ENCODE data around the gene DPF3.

DPF3 gene

DNA sequence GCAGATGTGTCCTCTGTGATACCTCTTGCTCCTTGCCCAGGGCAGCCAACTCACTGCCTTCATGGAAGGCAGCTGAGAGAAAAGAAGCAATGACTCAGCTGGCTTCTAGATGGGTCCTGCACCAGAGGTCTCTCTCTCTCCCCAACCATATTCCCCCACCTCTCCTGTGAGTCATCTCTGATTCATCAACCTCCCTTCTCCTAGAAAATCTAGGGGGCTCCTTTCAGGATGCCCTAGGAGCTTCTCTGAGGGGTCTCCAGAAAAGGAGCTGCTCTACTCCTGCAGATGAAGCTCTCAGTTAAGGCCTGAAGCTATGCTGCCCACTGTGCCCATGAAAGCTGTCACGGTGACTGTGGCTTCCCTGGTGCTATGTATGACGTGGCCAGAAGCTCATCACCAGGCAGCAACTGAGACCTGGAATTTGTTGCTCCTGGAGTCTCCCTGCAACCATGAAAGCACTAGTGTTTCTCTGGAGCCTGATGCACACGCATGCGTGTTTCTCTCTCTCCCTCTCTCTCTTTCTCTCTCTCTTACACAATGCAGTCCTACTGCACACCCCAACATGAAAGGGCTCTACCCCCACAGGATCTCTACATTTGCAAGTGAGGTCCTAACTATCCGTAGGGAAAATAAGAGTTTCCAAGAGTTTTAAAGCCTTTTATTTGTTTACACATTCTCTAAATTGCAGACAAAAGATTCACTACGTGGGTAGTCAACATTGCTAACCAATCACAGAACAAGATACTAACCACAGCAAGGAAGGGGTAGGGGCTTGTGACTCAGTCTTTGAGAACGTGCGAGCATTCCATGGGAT lies 285.3 kb downstream of the DPF3 start:
- no peak for DNase-seq

DNA sequence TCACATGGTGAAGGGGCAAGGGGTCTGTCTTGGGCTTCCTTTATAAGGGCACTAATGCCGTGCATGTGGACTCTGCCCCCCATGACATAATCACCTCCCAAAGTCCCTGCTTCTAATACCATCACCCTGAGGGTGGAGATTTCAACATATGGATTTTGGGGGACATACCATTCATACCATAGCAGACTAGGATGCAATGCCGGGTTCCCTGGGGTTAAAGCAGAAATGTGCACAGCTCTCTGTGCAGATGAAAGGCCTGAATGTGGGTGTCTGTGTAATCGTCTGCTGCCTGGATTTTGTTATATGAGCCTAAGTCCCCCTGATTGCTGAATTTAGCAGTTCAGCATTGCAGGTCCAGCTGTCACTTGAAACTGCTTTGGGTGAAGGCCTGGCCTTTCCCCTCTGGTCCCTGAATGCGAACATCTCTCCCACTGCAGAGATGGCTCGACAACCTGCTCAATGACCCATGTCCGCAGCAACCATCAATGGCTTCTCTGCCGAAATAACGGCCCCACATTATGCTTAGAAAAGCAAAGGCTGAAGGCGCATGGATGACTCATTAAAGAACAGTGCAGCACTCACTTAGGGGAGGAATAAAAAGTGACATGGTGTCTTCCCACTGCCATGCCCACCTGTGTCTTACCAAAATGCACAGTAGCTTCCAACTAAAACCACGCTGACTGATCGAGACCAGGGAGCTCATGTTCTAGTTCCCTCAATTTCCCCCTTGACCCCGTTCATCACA lies 286.3 kb downstream of the DPF3 start:
- DNase-seq, result no peak

DNA sequence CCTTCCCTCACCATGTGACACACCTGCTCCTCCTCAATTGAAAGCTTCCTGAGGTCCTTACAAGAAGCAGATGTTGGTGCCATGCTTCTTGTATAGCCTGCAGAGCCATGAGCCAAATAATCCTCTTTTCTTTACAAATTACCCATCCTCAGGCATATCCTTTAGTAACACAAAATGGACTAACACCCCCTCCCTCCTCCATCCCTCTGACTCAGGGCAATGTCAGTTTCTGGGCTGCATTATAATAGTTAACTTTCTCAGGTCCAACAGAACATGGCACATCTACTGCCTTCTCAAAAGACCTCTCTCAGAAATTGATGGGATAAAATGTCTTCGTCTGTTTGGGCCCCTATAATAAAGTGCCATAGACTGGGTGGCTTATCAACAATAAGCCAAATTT lies 287.0 kb downstream of the DPF3 start:
- DNase-seq, result no peak

DNA sequence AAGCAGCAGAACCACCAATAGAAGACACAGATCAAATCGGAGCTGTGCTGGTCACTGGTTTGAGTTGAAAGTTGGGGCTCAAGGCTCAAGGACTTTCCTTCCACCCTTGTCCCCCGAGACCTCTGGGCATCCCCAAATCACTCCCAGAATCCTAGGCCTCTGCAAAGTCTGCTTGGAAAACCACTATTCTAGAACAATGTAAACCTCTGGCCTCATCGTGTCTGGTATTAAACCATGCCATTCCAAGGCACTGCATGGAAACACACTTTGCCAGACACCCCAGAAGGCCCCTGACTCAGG lies 288.0 kb downstream of the DPF3 start:
- DNase-seq, result no peak

DNA sequence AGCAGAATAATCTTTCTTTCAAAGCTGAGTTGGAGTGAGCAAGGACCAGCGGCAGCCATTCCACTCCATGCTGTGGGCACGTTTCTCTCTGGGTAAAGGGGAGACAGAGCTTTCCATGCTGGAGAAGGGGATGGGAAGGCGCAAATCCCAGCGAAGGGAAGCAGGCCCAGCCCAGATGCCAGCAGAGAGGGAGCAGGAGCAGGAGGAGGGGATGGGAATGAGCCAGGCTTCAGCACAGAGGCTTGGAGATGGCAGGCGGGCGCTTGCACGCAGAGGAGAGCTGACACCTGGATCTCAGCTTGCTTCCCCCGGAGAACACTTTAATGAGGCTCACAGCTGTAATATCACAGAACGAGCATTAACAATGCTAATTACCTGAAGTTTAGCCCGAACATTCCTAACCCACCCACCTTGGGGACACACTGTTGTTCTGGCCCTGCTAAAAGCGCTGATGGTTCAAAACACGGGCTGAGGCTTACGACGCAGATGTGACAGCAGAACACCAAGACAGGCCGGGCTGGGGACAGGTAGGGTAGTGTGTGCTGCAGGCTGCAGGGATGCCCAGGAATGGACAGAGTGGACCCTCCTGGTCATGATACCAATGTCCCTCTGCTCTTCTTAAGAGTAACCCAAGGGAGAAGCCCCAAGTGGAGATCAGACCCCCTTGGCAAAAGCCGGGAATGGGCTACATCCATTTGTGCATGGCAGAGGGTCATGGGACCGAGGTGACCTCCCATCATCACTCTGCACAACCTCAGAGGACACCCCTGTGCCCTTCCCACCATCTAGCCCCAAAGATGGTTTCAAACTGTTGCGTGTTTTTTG lies 288.6 kb downstream of the DPF3 start:
- DNase-seq, result no peak

DNA sequence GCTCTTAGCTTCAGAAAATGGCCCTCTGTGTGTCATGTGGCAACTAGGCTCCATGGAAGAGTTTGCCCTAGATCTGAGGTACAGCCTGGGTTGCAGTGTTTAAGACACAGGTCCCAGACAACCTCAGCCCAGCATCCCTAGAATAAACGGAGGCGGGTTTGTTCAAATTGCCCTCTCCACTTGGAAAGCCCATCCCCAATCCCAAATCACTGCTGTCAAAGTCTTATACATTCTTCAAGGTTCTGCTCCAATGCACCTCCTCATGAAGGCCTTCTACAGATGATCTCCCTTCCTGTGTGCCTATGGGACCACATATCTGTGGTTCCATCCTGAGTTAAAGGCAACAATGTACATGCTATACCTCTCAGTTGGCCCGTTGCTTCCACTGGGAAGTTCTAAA lies 289.8 kb downstream of the DPF3 start:
- no peak for DNase-seq

DNA sequence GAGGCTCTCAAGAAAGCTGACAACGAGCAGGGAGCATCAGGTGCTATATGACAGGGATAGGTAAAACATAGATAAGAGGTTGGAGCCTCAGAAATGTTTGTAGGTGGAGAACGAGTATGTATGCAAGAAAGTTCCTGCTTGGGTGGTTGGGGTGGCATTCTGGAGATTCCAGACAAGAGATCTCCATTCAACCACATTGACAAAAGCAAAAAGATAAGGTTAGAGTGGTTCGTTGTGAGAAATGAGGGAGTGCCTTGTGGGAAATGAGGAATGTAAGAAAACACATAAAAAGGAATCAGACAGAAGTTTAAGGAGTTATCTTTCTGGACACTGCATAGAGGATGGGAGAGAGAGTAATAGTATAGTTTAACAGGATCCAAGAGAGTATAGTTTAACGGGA lies 290.3 kb downstream of the DPF3 start:
- DNase-seq, result no peak

DNA sequence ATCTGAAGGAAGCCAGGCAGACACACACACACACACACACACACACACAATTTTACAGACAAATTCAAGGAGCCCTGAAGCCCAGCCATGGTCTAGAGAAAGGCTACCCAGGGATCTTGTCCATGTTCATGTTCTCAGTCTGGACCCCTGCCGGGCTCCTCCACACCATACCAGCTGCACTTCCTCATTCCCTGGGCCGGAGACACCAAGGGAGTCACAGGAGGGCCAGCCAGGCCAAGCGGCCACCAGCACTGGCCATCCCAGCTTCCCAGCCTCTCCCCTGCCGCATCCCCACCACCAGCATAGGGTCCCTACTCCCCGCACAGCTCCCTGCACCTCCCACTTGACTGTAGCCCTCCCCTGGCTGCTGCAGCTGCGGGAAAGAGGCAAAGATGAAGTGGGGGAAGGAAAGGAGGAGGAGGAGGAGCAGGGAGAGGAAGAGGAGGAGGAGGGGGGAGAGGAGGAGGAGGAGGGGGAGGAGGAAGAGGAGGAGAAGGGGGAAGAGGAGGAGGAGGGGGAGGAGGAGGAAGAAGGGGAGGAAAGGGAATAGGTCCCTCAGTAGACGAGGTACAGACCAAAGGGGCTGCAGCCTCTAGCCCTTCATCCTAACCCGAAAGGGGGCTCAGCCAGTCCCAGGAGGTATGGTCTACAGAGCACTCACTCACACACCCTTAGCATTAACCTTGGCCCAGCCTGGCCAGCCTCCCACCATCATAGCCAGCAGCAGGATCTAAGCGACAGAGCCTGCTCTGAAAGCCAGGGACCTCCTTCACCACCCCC lies 293.2 kb downstream of the DPF3 start:
- no peak for DNase-seq

DNA sequence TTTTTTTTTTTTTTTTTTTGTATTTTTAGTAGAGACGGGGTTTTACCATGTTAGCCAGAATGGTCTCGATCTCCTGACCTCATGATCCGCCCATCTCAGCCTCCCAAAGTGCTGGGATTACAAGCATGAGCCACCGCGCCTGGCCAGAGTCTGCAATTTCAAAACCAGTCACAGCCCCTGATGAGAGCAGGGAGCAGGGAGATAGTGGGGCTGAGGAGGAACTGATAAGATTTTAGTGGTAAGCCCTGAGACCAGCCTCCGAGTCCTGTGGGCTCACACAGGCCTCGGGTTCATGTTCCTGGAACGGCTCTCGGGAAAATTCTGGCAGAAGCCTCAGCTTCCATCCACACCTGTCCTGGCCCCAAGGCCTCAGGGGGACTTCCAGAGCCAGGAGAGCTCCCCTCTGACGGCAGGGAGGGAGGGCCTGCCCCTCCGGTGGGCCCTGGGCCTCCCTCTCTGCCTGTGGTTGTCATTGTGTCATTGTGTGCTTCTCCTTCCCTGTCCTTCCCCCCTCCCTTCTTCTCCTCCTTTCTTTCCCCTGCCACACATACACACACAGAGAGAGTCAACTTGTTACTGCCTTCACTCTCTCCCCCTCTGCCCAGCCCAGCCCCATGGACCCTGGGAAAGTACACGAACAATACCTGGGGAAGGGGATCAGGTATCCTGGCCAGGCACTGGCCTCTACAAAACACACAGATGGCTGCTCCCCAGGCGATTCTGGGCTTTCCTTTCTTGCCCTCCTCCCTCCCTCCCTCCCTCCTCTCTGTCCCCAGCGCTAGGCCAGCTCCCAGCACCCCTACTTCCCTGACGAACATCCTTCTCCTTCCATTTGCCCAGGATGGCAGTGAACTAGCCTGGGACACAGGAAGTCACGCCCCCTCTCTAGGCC lies 294.1 kb downstream of the DPF3 start:
- no peak for DNase-seq

DNA sequence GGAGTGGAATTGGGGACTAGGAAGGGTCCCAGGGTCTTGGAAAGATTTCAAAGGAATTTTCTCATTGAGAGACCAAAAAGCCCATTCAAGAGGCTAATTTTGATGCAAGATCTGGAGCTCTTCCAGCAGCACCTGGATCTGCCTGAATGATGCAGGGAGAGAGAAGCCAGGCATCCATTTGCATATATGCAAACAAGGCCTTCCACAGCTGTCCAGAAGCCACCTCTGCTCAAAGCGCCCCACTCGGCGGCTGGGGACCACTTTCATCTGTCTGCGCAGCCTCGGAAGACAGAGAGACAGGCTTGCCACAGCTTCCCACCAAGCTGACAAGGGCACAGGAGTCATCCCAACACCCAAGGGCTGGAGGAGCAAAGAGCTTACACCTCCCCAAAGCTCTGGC lies 295.6 kb downstream of the DPF3 start:
- DNase-seq, result no peak

DNA sequence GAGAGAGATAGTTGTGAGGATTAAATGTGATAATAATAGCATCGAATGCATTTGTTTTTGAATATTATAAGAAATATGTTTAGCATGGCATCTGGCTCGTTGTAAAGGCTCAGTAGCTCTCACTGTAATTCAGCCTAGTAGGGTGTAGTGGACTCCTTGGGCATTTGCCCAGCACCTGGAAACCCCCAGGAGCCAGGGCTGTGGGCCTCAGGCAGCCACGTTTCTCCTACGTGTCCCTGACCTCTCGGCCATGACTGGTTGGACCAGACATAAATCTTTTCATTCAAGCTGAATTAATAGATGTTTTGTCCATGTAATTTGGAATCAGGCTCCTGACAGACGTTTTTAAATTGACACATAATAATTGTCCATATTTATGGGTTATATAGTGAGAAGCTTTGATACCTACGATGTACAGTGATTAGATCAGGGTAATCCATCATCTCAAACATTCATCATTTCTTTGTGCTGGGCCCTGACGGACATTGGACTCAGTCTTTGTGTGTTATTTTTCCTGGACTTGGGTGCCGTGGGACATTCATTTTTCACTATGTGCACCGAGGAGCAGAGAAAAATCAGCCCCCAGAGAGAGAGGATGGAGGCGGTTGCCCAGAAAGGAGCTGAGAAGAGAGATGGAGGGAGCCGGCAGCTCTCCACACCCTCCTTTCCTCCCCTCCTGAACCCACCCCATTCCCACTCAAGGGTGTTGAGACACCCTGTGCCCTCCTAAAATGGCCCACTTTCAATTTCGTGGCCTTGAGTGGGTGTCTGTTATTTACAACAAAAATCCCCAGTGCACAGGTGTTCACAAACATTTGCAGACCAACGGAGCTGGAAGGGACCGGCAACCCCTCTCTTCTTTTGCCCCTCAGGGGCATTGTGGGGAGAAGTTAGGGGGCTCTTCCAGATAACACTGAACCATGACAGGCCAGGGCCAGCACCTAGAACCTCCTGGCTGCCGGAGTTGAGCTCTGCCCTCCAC lies 296.4 kb downstream of the DPF3 start:
- DNase-seq, result no peak

DNA sequence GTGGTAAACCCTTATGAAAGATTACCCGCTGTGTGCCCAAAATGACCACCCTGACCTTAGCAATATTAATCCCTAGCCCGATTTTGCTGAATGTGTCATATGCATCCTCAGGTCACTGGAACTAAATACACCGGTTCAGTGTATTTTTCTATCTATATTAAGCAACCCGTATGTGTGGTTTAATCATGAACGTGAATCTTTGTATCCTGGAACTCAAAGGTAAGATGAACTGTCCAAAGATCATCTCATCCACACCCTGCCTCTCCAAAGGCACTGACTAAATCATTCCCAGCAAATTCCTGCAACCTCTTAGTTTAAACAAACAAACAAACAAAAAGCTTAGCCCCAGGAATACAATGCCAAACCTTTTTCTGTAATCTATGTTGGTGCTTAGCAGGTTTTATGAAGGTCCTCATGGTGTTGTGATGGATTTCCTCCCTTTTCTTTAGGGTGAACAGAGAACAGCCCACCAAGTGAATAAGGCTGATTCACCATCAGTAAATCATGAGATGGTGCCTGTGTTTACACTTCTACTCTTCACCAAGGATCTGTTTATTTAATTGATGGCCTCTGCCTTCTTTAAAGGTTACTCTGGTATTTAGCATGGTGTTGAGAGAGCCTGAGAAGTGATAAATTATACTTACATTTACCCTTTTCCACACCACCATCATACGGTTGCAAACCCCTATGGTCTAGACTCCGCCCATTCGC lies 298.6 kb downstream of the DPF3 start:
- no peak for DNase-seq

DNA sequence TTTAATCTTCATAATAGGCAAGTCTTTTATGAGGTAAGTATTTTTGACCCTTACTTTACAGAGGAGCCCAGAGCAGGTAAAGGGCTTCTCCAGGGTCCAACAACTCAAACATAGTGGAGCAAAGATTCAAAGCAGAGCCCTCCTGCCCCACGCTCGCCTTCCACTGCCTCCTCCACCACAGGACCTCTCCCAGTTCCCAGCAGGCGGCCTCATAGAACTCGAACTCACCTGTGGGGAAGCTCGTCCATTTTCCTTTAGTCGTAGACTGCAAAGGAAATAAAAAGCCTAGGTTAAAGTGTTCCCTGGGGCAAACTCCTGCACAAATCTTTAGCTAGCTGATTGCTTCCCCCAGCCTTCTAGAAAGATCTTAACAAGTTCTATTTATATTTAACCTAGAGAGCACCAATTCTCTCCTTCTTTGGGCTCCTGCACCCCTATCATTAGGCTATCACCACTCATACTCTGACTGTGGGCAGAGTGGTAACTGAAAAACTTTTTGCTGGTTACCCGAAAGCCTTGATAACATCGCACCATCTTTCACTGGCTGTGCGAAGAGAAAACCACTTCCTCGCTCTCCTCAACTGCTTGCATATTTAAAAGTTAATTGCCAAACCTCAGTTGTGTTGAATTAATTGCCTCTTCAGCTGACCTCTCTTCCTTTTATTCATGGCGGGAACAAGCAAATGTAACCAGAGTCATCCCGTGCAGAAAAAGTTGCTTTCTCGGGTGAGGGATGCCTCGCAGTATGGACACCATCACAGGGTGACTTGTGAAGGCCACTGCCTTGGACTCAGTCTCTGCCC lies 299.6 kb downstream of the DPF3 start:
- DNase-seq, result no peak

DNA sequence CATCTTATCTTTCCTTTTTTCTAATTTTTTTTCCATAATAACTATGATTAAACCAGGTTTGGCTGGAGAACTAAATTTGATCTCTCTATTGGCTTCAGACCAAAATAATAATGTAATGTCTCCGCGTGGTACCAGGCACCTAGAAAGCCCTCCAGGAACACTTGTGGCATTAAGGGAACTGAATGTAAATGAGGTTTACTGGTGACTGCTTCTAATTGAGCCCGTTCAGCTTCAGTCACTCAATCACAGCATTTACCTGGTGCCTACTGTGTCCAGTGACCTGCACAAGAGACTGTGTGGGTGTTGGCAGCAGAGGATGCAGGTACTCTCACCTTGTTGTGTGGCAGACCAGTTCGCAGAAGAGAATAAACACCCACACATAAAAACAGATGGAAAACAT lies 302.5 kb downstream of the DPF3 start:
- no peak for DNase-seq

DNA sequence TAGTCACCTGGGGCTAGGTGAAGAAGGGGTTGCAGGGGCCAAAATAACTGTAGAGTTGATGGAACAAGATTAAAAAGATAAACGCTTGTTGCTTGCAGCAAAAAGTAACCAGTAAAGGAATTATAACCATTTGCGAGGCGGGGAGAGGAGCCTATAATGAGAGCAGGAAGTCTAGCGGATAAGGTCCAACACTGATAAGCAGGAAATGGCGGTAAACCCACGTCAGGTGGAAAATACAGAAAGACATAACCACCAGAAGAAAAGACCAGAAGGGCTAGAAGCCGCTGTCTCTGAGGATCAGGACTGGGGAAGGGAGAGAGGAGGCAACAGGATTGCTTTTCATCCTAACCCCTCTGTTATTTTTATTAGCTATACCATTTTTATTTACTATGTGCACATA lies 303.3 kb downstream of the DPF3 start:
- DNase-seq, result no peak

DNA sequence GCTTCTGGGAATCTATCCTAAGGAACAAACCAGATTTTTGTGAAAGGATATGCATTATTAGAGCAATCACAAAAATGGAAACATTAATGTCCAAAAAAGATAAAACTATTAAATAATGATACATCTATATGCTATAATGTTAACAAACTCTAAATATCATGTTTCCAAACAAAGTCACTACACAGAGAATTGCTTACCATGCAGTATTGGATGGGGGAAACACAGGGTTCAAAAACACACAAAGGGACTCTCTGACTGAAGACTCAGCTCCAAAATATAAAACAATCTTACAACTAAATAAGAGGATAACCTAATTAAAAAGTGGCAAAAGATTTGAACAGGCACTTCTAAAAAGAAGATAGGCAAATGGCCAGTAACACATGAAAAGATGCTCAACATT lies 304.2 kb downstream of the DPF3 start:
- DNase-seq, result no peak

DNA sequence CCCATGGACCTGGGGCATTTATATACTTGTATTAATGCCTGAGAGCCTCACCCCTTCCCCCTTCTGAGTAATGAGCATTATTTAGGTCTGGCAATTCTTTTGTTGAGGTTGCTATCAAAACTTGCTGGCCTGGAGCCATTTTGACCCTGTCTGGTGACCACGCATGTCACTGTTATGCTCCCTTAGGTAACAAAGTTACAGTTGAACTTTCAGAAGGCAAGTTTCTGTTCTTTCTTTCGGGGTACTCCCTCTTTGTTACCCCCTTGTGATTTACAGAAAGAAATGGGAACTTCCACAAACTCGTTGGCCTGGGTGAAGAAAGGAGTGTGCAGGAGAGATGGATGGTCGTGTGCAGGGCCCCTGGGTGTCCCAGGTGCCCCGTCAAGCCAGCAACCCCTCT lies 305.4 kb downstream of the DPF3 start:
- no peak for DNase-seq

DNA sequence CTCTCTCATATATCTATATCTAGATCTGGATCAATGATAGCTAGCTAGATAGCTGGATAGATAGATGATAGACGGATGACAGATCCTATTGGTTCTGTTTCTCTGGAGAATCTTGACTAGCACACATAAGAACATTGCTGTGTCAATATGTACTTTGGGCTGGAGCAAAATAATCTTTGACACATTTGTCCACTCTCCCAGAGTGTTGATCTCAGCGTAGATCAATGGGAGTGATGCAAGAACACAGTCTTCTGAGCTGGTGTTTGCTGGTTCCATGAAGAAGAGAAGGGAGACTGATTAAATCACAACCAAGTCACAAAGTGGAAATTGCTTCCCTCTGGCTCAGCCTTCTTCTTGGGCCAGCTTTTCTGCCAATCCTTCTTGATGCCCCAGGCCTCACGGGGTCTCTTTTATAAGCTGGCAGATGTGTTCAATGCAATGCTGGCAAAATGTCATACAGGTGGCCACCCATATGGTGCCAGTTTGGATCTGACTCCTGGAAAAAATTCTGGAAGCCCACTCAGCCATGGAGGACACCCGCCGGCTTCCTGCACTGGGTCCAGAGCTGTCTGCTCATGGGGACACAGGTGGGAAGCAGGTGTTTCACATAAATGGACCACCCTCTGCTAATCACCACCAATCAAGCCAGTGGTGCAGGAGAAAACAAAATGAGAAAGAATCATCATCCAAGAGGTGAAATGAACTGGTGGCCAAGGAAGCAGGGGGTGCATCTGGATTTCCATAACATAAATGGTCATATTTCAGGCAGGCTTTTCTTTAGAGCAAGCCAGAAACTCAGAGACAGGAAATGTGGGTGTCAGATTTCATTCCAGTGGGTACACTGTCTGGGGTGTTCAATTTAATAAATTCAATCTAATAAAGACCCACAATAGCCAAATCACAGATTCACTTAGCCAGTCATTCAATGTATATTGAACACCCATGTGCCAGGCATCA lies 310.3 kb downstream of the DPF3 start:
- no peak for DNase-seq
